IMR-90 (cell line): ENCODE results near the gene TMEM131.

Experiments
- CHD1 ChIP-seq: IDR thresholded peaks from 2 replicates; pipeline ENCODE4 v1.6.1; 2012; ENCODE audit warnings: low read depth, low read length, improper control_type of control experiment
- POLR2A ChIP-seq: IDR thresholded peaks from 2 replicates; pipeline ENCODE4 v1.6.1; 2012; ENCODE audit warnings: mild to moderate bottlenecking, low read depth, low read length
- RFX5 ChIP-seq: IDR thresholded peaks from 2 replicates; pipeline ENCODE4 v1.8.0; 2012; ENCODE audit warnings: low read depth, mild to moderate bottlenecking, low read length, moderate library complexity
- TF ChIP-seq, protein P1 (sequence below): fragments of 150-350 bp; IDR thresholded peaks from 2 replicates; pipeline ENCODE4 v1.6.1; 2017; ENCODE audit warnings: mild to moderate bottlenecking, antibody characterized with exemption, low read length, low read depth
- TF ChIP-seq, protein P2 (sequence below): conservative IDR thresholded peaks from 2 replicates; pipeline ENCODE4 v1.5.1; 2012; ENCODE audit warnings: mild to moderate bottlenecking, low read depth, low read length, improper control_type of control experiment

DNA sequence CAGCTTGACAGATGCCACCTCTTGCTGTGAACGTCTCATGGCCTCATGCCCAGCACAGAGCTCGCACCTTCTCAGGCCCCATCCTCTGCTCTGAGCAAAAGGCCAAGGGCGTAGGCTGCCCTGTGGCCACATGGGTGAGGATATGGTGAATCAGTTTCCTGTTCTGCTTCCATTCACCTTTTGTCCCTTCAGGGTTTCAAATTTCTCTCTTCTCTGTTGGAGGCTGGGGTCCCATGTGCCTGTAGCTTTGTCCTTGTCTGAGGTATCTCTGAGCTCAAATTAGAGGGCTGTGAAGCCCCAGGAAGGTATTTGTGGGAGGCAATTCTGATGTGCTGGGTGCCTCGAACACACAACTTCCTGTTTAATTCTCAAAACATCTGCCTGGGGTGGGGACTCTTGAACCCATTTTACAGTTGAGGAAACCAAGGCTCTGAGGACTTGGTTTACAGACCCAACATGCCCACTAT is 253.3 kb downstream of the TMEM131 start:
- TF ChIP-seq, protein P1, sequence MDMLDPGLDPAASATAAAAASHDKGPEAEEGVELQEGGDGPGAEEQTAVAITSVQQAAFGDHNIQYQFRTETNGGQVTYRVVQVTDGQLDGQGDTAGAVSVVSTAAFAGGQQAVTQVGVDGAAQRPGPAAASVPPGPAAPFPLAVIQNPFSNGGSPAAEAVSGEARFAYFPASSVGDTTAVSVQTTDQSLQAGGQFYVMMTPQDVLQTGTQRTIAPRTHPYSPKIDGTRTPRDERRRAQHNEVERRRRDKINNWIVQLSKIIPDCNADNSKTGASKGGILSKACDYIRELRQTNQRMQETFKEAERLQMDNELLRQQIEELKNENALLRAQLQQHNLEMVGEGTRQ: no peak
- TF ChIP-seq, protein P2, sequence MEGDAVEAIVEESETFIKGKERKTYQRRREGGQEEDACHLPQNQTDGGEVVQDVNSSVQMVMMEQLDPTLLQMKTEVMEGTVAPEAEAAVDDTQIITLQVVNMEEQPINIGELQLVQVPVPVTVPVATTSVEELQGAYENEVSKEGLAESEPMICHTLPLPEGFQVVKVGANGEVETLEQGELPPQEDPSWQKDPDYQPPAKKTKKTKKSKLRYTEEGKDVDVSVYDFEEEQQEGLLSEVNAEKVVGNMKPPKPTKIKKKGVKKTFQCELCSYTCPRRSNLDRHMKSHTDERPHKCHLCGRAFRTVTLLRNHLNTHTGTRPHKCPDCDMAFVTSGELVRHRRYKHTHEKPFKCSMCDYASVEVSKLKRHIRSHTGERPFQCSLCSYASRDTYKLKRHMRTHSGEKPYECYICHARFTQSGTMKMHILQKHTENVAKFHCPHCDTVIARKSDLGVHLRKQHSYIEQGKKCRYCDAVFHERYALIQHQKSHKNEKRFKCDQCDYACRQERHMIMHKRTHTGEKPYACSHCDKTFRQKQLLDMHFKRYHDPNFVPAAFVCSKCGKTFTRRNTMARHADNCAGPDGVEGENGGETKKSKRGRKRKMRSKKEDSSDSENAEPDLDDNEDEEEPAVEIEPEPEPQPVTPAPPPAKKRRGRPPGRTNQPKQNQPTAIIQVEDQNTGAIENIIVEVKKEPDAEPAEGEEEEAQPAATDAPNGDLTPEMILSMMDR: no peak
- no peak for TF ChIP-seq POLR2A
- TF ChIP-seq CHD1: no peak
- TF ChIP-seq RFX5: no peak
